Measurements from ENCODE around the gene PACSIN2. TPM values are rescaled to one million over a fixed set of nuclear protein-coding genes. Genes with fewer than 3 reads are reported as not detected.
A peak's percentile ranks its signal among the peaks of the same experiment; 100 is the strongest.

PACSIN2 gene
- total RNA-seq, 1 donor from 2014 or later, result 128 TPM

DNA sequence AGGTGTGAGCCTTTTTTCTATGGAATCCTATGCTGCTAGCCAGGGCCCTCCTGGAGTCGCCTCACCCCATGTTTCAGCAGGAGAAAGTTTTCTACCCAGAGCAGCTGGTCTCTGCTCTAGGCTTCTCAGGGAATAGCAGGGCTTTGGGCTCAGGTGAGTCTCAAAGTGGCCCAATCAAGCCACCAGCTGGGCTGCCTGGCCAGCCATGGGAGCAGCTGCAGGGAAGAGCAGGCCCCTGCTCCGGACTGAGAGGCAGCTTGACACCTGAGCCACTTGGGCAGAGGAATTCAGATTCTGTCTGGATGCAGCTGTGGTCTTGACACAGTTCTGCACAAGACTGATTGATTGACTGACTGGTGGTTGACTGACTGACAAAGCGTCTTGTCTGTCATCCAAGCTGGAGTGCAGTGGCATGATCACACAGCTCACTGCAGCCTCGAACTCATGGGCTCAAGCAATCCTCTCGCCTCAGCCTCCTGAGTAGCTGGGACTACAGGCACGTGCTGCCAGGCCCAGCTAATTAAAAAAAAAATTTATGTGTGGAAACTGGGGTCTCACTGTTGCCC is 100.4 kb downstream of the PACSIN2 start:
- peaks cover 8% of the 10 kb centered on the region for H3K36me3 ChIP-seq
- ATAC-seq (no peak), DNase-seq (no peak)
- intact Hi-C loops (cut with DNase I), result no loop called here
- H3K27me3 ChIP-seq, result no peaks in the 10 kb centered on the region
- no peak overlapping the region for H3K27ac ChIP-seq
- peaks cover 19% of the 10 kb centered on the region for H3K4me1 ChIP-seq
- H3K9me3 ChIP-seq, result no peaks in the 10 kb centered on the region
- TF ChIP-seq, protein P1, sequence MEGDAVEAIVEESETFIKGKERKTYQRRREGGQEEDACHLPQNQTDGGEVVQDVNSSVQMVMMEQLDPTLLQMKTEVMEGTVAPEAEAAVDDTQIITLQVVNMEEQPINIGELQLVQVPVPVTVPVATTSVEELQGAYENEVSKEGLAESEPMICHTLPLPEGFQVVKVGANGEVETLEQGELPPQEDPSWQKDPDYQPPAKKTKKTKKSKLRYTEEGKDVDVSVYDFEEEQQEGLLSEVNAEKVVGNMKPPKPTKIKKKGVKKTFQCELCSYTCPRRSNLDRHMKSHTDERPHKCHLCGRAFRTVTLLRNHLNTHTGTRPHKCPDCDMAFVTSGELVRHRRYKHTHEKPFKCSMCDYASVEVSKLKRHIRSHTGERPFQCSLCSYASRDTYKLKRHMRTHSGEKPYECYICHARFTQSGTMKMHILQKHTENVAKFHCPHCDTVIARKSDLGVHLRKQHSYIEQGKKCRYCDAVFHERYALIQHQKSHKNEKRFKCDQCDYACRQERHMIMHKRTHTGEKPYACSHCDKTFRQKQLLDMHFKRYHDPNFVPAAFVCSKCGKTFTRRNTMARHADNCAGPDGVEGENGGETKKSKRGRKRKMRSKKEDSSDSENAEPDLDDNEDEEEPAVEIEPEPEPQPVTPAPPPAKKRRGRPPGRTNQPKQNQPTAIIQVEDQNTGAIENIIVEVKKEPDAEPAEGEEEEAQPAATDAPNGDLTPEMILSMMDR (IDR thresholded peaks at IDR 0.05), result no peak
- no peak overlapping the region for H3K4me3 ChIP-seq

DNA sequence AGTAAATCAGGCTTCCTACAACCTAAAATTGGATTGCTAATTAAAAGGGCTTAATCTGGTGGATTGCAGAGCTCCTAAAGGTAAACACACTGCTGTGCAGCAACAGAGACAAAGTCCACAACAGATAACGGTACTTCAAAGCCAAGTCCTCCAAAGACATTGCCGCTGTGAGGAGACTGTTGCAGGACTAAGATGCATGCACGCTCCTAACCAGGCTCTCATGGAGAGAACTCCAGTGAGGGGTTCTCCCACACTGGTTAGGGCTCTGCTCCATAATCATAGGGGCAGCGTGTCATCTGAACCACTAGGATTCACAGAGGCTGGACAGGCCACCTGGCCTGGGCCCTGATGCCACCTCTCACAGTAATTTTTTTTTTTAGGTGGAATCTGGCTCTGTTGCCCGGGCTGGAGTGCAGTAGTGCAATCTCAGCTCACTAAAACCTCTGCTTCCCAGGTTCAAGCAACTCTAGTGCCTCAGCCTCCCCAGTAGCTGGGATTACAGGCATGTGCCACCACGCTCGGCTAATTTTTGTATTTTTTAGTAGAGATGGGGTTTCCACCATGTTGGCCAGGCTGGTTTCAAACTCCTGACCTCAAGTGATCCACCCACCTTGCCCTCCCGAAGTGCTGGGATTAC is 101.0 kb downstream of the PACSIN2 start:
- intact Hi-C loops (cut with DNase I), result no loop called here
- DNase-seq, result no peak
- Histone ChIP-seq H3K4me3 (no peak overlapping the region), H3K9me3 (no peaks in the 10 kb centered on the region), H3K27me3 (no peaks in the 10 kb centered on the region), H3K36me3 (peaks cover 8% of the 10 kb centered on the region), H3K27ac (no peak overlapping the region), H3K4me1 (peaks cover 16% of the 10 kb centered on the region)
- ATAC-seq, result no peak
- TF ChIP-seq, protein P1 (IDR thresholded peaks at IDR 0.05), result no peak

DNA sequence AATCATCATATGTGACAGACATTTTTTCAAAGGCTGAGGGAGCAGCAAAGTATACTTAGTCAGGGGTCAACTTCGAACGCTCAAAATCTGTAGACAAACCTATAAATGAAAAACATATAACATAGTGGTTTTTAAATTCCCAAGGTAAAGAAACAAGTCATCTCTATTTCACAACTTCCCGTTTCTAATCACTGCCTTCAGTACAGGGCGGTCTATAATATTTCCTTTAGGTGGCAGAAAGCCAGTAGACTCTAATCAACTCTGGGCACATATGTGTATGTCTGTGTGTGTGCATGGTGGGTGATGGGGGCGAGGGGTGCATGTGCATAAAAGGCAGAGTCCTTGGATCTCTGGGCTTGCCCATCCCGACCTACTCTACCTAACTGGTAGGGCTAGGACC is 102.9 kb downstream of the PACSIN2 start:
- intact Hi-C loops (cut with DNase I), result no loop called here
- Histone ChIP-seq H3K27ac (no peak overlapping the region), H3K4me3 (no peak overlapping the region), H3K4me1 (peaks cover 24% of the 10 kb centered on the region), H3K36me3 (peaks cover 8% of the 10 kb centered on the region), H3K9me3 (no peaks in the 10 kb centered on the region), H3K27me3 (no peaks in the 10 kb centered on the region)
- ATAC-seq, result peak; percentile 35
- TF ChIP-seq, protein P1 (IDR thresholded peaks at IDR 0.05), result no peak
- no peak for DNase-seq

DNA sequence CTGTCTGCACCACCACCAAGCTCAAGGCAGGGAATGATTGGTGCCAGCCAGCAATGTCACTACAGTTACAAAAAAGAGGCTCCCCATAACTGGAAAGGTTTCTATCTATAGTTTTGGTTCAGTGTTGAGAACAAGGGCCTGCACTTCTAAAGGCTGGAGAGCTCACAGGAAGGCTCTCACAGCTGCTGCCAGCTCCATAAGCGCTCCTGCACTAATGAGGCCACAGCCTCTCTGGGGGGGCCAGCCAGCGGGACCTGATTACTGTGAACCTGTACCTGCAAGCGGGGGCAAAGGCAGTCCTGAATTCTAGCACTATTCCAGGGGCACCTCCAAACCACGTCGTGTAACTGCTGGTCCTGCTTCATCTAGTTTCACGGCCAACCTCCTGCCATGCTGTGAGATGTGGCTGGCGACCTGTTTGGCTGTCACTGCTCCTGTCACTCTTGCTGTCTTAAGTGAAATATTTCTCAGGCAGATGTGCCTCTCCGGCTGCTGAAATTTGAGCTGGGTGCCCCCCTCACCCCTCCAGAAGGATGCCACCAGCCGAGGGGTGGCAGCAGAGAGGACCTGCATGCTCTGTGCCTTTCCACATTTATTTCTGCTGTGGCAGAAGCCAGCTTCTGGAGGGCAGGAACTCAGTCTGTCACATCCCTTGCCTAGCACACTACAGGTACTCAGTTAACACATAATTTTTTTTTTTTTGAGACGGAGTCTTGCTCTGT is 104.6 kb downstream of the PACSIN2 start:
- peaks cover 8% of the 10 kb centered on the region for H3K36me3 ChIP-seq
- H3K4me3 ChIP-seq, result no peak overlapping the region
- intact Hi-C loops (cut with DNase I), result no loop called here
- H3K27ac ChIP-seq, result no peak overlapping the region
- H3K4me1 ChIP-seq, result peaks cover 41% of the 10 kb centered on the region
- H3K27me3 ChIP-seq, result no peaks in the 10 kb centered on the region
- no peak for ATAC-seq
- TF ChIP-seq, protein P1 (IDR thresholded peaks at IDR 0.05), result no peak
- no peaks in the 10 kb centered on the region for H3K9me3 ChIP-seq
- no peak for DNase-seq

DNA sequence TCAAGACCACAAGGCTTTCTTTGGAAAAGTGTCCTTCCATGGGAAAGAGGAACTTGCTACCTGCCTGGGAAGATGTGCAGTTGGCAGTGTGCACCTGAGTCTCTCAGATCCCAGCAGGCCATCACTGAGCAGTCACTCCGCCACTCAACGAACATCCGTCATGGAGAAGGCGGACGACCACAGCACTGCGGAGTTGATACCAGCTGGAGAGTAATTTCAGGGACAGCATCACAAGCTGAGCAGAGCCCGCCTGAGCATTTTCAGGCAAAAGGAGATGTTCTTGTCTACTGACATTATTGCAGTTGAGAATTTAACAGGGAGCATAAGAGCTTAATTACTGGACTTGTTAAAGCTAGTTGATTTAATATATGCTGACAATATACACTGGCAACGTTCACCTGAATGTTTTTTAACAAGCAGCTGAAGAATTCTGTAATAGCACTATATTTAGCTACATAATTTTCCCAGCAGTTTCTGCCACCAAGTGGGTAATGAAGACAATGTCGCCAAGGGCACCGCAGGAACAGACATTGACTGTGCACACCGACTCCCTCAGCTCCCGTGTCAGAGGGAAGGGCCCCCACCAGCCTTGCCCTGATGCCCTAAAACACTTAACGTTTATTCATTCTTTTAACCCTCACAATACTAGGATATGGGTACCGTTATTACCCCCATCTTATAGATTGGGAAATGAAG is 105.4 kb downstream of the PACSIN2 start:
- H3K4me3 ChIP-seq, result no peak overlapping the region
- TF ChIP-seq, protein P1 (IDR thresholded peaks at IDR 0.05), result no peak
- H3K27ac ChIP-seq, result no peak overlapping the region
- no peaks in the 10 kb centered on the region for H3K27me3 ChIP-seq
- DNase-seq (no peak), ATAC-seq (no peak)
- no peaks in the 10 kb centered on the region for H3K9me3 ChIP-seq
- intact Hi-C loops (cut with DNase I), result no loop called here
- H3K4me1 ChIP-seq, result peaks cover 50% of the 10 kb centered on the region
- H3K36me3 ChIP-seq, result peaks cover 8% of the 10 kb centered on the region
